HT1080 (cell line): ENCODE data around the gene SULF2. TPM values are rescaled to one million over a fixed set of nuclear protein-coding genes. Genes with fewer than 3 reads are reported as not detected.
A peak's percentile ranks its signal among the peaks of the same experiment; 100 is the strongest.

ENCODE experiments used
- DNase-seq: peaks from one replicate; pipeline ENCODE4 v3.0.0-alpha.2; 2015; ENCODE audit warnings: low read depth
- total RNA-seq: library from RNA; depleted of rRNA; stranded (reverse); fragments of >200 nt; shearing (Covaris generic); gene quantifications from 2 replicates; pipeline ENCODE4 v1.2.3, GENCODE V29; 2014

The SULF2 gene
- total RNA-seq, 1 experiment from 2014 or later = 5.6 TPM

DNA sequence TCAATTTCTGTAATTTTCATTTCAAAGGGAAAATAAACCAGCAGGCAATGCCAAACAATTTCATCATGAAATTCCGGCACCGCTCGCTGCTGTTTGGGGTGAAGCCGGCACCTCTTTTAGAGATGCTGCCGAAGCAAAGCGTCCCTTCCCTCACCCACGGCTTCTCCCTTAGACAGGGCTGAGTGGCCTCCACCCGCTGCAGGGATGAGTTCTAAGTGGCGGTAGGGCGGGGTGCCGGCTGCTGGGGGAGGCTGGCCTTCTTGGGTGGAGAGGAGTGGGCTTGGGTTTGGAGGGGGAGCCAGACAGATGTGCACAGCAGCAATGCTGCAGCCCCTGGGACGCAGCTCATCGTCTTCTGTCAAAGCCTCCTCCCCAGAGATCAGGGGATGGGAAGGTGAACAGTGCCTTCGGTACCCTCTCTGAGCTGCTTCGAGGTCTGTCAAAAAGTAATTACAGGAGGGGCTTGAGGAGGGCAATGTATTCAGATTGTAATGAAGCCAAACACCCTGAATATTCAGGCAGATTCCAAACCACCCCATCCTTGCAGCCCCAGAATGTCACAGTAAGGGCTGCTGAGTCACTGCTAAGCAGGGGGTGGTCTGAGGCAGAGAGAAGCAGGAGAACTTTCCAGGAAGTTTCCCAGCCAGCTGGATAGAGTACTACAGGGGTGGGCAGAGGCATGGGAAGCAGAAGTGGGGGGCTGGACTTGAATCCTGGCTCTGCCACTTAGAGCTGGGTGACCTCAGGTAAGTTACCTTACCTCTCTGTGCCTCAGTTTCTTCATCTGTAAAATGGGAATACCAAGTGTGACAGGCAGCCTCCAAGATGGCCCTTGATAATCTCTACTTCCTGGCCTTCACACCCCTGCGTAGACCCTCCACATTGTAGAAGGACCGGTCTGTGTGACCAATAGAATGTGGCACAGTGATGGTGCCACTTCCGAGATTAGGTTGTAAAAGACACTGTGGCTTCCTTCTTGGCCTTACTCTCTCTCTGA lies 96.6 kb downstream of the SULF2 start:
- peak; percentile 40 for DNase-seq

DNA sequence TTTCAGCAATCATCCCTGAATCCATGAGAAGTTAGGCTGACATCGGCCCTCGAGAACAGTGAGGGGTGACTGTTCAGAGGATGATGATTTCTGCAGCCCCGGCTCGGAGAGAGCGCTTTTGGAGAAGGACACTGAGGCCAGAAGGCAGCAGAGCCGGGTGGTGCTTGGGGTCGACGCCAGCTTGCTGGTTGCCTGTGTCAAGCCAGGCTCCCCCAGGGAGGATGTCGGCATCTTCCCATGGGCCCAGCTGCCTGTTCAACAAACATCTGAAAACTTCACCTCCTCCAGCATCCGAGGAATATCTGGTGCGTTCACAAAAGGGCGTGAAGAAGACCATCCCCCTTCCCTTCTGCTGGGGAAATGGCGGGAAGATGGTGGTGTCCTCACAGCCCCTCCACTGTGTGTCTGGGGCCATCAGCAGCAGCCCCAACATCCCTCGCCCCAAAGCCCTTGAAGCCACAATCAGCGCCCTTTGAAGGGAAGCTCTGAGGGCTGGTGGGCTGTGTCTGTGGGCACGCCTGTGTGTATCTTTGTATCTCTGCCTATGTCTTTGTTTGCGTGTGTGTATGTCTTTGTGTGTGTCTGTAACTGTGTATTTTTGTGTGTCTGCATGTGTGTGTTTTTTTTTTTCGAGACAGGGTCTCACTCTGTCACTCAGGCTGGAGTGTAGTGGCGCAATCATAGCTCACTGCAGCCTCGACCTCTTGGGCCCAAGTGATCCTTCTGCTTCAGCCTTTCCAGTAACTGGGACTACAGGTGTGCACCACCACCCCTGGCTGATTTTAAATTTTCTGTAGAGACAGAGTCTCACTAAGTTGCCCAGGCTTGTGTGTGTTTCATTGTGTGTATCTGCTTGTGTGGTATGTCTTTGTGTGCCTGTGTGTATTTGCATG lies 97.9 kb downstream of the SULF2 start:
- no peak for DNase-seq

DNA sequence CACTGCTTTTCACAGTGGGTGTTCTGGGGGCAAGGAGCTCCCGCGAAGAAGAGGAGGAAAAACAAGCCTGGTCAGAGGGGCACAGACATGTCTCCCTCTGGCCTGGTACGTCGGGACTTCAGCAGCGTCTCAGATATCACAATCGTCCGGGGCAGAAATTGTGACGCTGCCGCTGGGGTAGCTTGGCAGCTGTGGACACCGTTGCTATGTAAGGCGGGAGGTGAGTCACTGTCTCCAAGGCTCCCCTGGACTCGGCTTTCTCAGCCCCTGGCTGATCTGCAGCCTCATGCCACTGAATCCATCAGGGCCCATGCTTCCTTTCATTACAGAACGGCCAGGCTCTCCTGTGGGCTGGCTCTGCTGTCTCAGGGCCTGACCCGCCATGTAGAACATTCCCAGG lies 98.7 kb downstream of the SULF2 start:
- peak; percentile 92 for DNase-seq

DNA sequence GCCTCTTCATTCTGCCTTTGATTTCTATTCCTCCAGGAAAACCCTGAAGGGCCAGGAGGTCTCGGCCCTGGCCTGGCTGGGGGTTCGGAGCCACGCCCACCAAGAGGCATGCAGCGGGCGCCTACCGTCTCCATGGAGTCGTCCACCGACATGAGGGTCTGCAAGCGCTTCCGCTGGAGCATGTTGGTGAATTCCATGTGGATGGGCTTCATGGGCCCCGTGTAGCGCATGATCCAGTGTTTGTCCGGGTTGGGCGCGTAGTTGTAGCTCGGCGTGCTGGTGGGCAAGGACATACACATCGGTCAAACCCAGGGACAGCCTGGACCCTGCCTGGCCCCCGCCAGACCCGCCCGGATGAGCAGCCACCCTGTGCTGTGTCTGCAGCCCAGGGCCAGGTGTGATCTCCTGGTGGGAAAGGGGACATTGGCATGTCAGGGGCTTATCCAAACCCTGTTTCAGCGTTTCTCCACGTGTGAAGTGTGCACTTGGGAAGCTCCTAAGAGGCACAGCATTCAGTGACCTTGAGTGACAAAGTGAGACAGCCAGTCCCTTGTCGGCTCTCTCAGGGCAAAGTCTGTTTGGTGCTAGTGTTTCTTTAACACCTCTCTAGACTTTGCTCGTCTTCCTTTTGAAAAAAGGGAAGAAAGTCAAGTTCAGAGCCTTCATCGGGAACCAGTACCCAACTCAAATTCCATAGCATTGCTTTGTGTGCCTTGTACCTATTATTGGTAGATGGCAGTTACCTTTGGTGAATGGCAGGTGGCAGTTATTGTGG lies 100.8 kb downstream of the SULF2 start:
- no peak for DNase-seq

- no peak for DNase-seq
These were observed 102.4 kb downstream of the SULF2 start for GRCh38 chr20:47682916-47683315.

- DNase-seq = no peak
These were observed 103.1 kb downstream of the SULF2 start for GRCh38 chr20:47682028-47682783.

DNA sequence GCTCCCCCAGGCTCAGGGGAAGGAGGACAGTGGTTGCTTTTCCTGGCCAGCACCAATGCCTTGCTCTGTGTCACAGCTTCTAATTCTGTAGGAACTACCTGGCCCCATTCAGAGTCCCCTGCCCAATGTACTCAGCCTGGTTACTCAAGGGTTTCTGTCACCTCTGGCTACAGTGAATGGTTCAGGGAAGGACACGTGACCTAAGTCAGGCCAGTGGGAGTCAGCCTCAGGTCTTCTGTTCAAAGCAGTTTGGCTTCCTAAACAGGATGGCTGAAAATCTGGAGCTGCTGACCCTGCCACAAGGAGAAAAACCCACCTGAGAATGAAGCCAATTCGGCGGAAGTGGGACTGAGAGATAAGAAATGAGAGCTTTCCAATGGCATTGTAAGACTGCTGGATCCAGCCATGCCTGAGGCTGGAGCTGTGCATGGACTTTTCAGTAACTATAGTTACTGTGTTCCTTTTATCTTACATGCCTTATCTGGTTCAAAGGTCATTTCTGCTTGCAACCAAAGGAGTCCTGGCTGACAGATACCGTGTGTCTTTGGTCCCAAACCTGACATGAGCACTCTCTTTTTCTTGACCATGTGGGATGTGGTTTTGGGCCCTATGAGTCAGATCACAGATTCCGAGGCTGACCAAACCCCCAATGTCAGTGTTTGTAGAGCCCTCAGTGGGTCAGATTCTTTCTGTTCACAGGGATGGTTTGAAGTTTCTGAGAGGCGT lies 104.3 kb downstream of the SULF2 start:
- DNase-seq = peak; percentile 36

- no peak for DNase-seq
These were observed 105.8 kb downstream of the SULF2 start for GRCh38 chr20:47679462-47679861.

DNA sequence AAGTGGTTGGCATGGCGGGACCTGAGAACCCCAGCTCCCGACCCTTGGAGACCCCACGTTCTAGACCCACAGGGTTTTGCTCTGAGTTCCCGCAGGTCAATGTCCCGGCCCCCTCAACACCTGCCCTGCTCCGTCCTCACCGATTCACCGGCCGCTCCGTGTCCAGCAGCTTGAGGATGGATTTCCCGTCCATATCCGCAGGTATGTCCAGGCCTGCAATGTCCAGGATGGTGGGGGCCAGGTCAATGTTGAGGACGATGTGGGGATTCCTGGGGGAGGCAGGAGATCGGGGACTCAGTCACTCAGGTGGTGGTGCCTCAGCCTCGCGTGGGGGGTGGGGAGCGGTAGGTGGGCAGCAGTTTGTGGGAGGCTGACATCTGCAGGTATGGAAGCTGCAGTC lies 106.7 kb downstream of the SULF2 start:
- no peak for DNase-seq

- DNase-seq = peak; percentile 62
These were observed 107.4 kb downstream of the SULF2 start for GRCh38 chr20:47677635-47678453.

DNA sequence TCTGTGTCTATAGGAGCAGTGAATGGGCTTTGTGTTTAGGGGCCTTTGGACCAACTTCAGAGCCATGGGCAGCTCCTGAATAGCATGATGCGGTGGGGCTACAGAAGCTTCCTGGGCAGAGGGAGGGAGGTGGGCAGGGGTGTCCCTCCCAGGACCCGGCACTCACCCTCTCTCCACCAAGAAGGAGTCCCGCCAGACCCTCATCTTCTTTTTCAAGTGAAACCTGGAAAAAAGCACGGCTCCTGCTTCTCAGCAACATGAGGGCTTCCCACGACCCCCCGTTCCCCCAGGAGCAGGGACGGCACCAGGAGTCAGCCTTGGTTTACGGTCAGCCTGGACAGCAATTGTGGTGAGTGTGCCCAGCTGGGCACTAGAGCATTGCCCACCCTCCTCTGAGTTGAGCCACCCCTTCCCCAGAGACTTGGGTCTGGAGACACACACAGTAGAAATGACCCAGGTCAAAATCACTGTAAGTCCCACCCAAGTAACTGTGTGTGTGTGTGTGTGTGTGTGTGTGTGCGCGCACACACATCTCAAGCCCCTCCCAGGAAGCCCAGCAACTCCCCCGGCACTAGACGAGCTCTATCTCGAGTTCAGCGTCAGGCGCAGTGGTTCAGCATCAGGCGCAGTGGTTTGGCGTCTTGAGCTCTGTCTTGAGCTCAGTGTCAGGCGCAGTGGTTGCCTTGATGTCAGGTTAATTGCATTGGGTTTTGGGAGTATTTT lies 108.2 kb downstream of the SULF2 start:
- no peak for DNase-seq

DNA sequence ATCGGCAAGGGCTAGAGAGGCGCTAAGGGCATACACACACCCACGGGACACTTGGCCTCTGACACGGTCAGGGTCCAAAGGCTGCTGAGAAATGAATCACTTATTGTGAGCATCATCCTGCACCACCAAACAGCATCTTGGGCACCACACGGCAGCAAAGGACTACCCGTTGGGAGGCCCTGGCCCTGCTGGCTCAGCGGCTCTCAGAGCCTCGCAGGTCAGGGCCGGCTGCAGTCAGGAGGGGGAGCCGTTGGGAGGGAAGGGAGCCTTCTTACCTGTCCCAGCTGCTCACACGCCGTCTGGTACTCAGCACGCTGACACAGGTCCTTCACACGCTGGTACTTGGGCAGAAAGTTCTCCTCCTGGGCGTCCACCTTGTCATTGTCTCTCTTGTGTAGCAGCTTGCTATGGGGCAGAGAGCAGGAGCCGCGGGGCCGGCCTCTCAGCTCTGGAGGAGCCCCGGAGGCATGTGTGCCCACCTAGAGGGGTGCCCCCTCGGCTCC lies 109.0 kb downstream of the SULF2 start:
- no peak for DNase-seq

GRCh38 chr20:47675190-47676142 lies 109.8 kb downstream of the SULF2 start:
- no peak for DNase-seq

DNA sequence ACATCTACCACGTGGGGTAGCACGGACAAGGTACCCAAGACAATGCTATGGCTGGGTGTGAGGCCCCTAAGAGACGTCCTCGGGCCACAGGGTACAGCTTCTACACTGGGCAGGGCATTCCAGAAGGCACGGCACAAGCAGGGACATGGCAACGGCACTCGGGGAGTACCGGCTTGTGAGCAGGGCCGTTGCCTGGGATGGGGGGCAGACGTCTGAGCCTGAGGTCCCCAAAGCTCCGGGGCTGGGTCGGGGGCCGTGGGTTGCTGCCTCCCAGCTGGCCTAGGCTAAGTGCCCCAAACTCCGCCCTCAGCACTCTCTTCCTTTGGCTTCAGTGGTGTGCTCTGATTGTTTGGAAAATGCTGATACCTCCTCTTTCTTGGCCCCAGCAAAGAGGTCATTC lies 110.6 kb downstream of the SULF2 start:
- DNase-seq = no peak

GRCh38 chr20:47674145-47674544 lies 111.1 kb downstream of the SULF2 start:
- DNase-seq = no peak

- no peak for DNase-seq
These were observed 111.7 kb downstream of the SULF2 start for GRCh38 chr20:47673671-47673955.
